Activated T-helper 9 cell treated with anti-CD3 and anti-CD28 coated beads, Interleukin-2, amount 50 U/mL, for 16 hours (primary cell): ENCODE measurements around the gene HS3ST3A1.
"Not testable (repeated sequence)": the region's sequence is repeated elsewhere in the genome, so short reads cannot be mapped to it uniquely, and the experiment has no call there.

Experiments
- DNase-seq: peaks from one replicate; pipeline ENCODE4 v3.0.0-alpha.2; 2020; ENCODE audit warnings: low read depth

HS3ST3A1 gene

GRCh38 chr17:13538841-13539411 lies 62.8 kb downstream of the HS3ST3A1 start:
- no peak for DNase-seq

GRCh38 chr17:13537871-13538643 lies 63.7 kb downstream of the HS3ST3A1 start:
- no peak for DNase-seq

- no peak for DNase-seq
These were observed 64.5 kb downstream of the HS3ST3A1 start for GRCh38 chr17:13537167-13537731.

- DNase-seq = no peak
These were observed 66.8 kb downstream of the HS3ST3A1 start for GRCh38 chr17:13534946-13535345.

- DNase-seq = no peak
These were observed 70.0 kb downstream of the HS3ST3A1 start for GRCh38 chr17:13531721-13532120.

- no peak for DNase-seq
These were observed 75.9 kb downstream of the HS3ST3A1 start for GRCh38 chr17:13525876-13526275.

- no peak for DNase-seq
These were observed 78.6 kb downstream of the HS3ST3A1 start for GRCh38 chr17:13523164-13523563.

- no peak for DNase-seq
These were observed 79.0 kb downstream of the HS3ST3A1 start for GRCh38 chr17:13522749-13523148.

GRCh38 chr17:13521784-13522183 lies 79.9 kb downstream of the HS3ST3A1 start:
- no peak for DNase-seq

GRCh38 chr17:13520899-13521572 lies 80.7 kb downstream of the HS3ST3A1 start:
- no peak for DNase-seq

GRCh38 chr17:13518261-13519000 lies 83.3 kb downstream of the HS3ST3A1 start:
- DNase-seq = no peak

- no peak for DNase-seq
These were observed 88.7 kb downstream of the HS3ST3A1 start for GRCh38 chr17:13513039-13513405.

GRCh38 chr17:13510062-13510461 lies 91.7 kb downstream of the HS3ST3A1 start:
- no peak for DNase-seq

- DNase-seq = no peak
These were observed 92.2 kb downstream of the HS3ST3A1 start for GRCh38 chr17:13509527-13509926.

GRCh38 chr17:13508896-13509295 lies 92.8 kb downstream of the HS3ST3A1 start:
- DNase-seq = no peak

GRCh38 chr17:13503526-13503925 lies 98.2 kb downstream of the HS3ST3A1 start:
- DNase-seq = no peak

- no peak for DNase-seq
These were observed 99.5 kb downstream of the HS3ST3A1 start for GRCh38 chr17:13502263-13502662.

GRCh38 chr17:13500947-13501346 lies 100.8 kb downstream of the HS3ST3A1 start:
- no peak for DNase-seq

GRCh38 chr17:13498184-13498583 lies 103.5 kb downstream of the HS3ST3A1 start:
- no peak for DNase-seq

GRCh38 chr17:13496553-13497056 lies 105.1 kb downstream of the HS3ST3A1 start:
- DNase-seq = not testable (repeated sequence)

- DNase-seq = no peak
These were observed 106.3 kb downstream of the HS3ST3A1 start for GRCh38 chr17:13495423-13495822.

GRCh38 chr17:13492737-13493122 lies 109.0 kb downstream of the HS3ST3A1 start:
- DNase-seq = no peak
